GM10266 (cell line): ENCODE results near the gene KNOP1.

Source experiments
- DNase-seq: peaks from one replicate; pipeline ENCODE4 v3.0.0; 2012; ENCODE audit errors: extremely low spot score
- CTCF ChIP-seq: IDR thresholded peaks from 2 replicates; pipeline ENCODE4 v1.5.1; 2012; ENCODE audit warnings: mild to moderate bottlenecking, low read depth; ENCODE audit not compliant: control insufficient read depth, insufficient read depth; ENCODE audit errors: missing control alignments

KNOP1 gene

GRCh38 chr16:19698480-19699465 is 19.3 kb downstream of the KNOP1 start:
- TF ChIP-seq CTCF = no peak
- no peak for DNase-seq

- DNase-seq = no peak
- TF ChIP-seq CTCF = no peak
These were observed 20.2 kb downstream of the KNOP1 start for GRCh38 chr16:19697756-19698318.

- DNase-seq = no peak
- no peak for TF ChIP-seq CTCF
These were observed 21.1 kb downstream of the KNOP1 start for GRCh38 chr16:19696961-19697360.

- no peak for DNase-seq
- no peak for TF ChIP-seq CTCF
These were observed 21.7 kb downstream of the KNOP1 start for GRCh38 chr16:19696328-19696727.

- no peak for TF ChIP-seq CTCF
These were observed 23.0 kb downstream of the KNOP1 start for GRCh38 chr16:19694989-19695388.

GRCh38 chr16:19691161-19691711 is 26.8 kb downstream of the KNOP1 start:
- no peak for DNase-seq
- TF ChIP-seq CTCF = no peak

More at GRCh38 chr16:19694989-19695388, 23.0 kb downstream of the KNOP1 start:
- no peak for DNase-seq
